Right forelimb (tissue), 1 donor: ENCODE measurements around the gene TTLL3.
"Not testable (repeated sequence)": the region's sequence is repeated elsewhere in the genome, so short reads cannot be mapped to it uniquely, and the experiment has no call there.

Experiments used
- DNase-seq: peaks from one replicate; pipeline ENCODE4 v3.0.0-alpha.2; 2018

TTLL3 gene

GRCh38 chr3:9809615-9810432 lies at the start of gene TTLL3:
Gene TTLL3, plus strand, starts transcription at chr3:9810262. Its CDS starts 400 bp downstream, at chr3:9810662.
- peak; percentile 84 for DNase-seq

DNA sequence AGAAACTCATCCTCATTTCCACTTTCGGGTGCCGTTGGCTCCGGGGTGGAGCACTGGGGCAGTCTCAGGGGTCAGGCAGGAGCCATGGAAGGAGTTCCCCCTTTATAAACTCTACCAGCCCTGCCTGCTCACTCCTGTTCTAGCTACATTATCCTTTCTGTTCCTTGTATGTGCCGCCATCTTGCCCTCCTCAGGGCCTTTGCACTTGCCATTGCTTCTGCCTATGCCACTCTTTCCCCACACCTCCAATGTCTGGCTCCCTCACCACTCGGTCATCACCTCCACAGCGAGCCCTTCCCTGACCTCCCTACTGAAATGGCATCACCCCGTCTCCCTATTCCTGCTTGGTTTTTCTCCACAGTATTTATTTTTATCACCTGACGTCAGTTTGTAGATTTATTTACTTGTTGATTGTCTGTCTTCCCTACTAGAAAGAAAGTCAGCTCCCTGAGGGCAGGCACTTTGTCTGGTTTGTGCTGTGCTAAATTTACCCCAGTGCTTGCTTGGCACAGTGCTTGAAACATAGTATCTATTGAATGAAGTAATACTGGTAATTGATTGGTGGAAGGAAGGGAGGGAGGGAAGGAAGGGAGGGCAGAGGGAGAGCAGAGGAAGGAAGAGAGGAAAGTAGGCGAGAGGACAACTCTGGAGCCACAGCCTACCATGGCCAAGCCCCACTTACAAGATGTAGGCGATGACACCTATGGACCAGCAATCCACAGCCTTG lies 49.1 kb upstream of the TTLL3 start:
- DNase-seq, result no peak

- no peak for DNase-seq
Observed at GRCh38 chr3:9761919-9762318, 48.1 kb upstream of the TTLL3 start.

DNA sequence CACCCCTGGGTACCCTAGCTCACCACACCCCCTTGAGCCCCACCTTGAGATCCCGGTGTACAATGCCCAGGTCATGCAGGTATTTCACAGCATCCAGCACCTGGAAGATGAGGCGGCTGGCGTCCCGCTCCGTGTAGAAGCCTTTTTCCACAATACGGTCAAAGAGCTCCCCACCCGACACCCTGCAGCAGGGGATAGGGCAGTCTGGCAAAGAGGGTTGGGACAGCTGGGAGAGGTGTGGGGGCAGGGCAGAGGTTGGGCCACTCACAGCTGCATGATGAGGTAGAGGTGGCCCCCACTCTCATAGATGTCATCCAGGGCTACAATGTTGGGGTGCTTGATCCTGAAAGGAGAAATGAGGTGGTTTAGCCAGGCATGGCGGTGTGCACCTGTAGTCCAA lies 47.2 kb upstream of the TTLL3 start:
- DNase-seq, result no peak

DNA sequence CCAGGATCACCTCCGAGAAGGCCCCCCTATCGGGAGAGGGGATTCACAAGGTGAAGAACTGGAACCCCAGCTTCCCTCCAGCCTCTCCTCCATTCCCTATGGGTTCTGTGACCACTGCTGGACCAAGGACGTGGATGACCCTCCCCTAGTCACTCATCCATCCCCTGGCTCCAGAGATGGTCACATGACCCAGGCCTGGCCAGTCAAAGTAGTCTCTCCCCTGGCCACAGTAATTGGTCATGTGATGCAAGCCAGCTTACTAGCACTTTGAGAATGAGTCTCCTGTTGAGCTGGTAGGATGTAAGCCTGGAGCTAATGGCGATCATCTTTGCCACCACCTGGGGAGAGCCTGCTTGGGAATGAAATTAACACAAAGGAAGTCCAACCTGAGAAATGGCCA lies 44.2 kb upstream of the TTLL3 start:
- no peak for DNase-seq

DNA sequence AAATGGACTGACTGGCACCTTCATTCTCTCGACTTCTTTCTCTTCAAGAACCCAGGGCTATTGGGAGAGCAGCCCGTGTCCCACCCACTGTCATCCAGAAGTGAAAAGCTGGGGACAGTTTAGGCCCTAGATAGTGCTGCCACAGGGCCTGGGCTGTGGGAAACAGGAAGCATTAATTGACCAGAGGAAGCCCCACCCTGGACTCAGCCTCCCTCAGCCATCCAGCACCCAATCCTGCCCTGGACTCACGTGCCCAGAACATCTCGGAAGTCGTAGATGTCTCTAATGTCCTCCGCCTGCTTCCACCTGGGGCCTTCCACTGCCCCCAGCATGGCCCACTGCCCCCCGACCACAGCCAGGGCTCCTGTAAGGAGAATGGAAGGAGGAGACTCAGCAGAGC lies 42.6 kb upstream of the TTLL3 start:
- no peak for DNase-seq

GRCh38 chr3:9768141-9768775 lies 41.8 kb upstream of the TTLL3 start:
- no peak for DNase-seq

GRCh38 chr3:9769012-9769411 lies 41.0 kb upstream of the TTLL3 start:
- no peak for DNase-seq

- DNase-seq, result peak; percentile 89
Observed at GRCh38 chr3:9769426-9770275, 40.4 kb upstream of the TTLL3 start, which contains the start of gene CAMK1. Gene CAMK1, minus strand, starts transcription at chr3:9769947. Its CDS starts 2,198 bp downstream, at chr3:9767749.

DNA sequence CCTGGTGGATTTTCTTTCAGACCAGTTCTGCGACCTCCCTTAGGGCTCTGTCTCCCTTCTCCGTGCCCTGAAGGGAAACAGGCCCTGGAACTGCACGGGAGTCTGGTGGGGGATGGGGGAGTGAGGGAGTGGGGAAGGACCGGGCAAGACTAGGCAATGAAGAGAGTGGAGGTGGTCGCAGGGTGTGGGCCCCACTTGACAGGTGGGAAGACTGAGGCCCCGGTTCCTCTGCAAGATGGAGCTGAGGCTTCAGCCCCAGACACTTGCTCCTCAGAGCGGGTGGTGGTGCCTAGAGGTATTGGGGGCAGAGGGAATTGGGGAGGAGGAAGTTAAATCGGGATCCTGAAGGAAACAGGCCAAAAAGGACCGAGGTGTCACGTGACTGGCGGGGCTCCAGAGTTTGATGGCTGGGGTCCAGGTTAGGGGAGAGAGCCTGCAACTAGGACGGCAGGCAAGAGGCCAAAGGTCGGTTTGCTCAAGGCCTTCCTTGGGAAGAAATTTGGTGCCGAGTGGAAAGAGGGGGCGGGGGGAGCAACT lies 39.7 kb upstream of the TTLL3 start:
- DNase-seq, result peak; percentile 84

DNA sequence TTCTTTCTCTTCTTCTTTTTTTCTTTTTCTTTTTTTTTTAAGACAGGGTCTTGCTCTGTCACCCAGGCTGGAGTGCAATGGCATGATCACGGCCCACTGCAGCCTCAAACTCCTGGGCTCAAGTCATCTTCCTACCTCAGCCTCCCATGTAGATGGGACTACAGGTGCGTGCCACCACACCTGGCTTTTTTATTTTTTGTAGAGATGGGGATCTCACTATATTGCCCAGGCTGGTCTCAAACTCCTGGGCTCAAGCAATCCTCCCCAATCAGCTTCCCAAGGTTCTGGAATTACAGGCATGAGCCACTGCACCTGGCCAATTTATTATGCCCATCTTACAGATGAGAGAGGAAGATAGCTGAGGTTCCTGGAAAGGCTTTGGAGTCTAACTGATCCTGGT lies 39.1 kb upstream of the TTLL3 start:
- DNase-seq, result not testable (repeated sequence)

DNA sequence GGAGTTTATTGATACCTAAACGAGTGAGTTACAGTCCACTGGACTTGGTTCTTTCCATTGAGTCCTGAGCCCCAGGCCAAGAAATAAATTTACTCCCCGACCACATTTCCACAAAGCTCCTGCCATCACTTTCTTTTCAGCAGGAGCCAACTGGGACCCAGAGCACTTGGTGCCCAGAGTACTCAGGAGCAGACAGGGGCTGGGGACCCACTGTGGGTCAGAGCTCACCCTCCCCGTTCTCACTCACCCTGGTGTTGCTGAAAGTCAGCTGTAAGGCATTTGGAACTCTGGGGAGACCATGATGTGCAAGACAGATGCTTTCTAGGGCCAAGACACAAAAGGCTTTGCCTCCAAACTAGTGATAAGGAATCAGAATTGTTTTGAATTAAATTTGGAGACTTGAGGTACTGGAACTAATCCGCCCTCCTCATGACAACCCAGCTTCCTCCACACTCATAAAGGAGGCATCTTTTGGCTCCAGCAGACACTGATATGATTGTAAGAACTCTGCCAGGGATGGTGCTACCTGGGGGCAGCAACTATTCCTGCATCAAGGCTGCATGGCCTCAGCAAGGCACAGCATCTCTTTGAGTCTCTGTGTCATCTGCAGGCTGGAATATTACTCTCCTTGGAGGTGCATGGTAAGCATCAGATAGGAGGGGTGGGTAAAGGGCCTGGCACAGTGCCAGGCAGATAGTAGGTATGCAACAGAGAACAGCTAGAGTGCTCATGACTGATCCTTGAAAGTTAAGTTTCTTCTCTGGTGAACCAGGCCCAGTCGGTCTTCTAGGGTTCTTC lies 33.0 kb upstream of the TTLL3 start:
- DNase-seq, result no peak

DNA sequence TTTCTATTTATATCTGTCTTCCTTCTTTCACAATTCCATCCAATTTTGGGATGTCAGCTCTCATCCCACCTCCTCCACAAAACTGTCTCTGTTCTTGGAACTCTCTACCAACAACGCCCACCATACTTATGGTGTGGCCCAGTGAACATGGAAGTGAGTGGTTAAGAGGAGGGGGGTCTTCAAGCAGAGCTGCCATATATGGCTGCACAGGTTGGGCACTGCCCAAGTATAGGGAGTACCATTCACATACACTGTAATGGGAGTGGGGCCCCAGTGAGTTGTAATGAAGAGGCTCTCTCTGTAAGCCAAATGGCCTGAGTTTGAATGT lies 32.4 kb upstream of the TTLL3 start:
- no peak for DNase-seq

DNA sequence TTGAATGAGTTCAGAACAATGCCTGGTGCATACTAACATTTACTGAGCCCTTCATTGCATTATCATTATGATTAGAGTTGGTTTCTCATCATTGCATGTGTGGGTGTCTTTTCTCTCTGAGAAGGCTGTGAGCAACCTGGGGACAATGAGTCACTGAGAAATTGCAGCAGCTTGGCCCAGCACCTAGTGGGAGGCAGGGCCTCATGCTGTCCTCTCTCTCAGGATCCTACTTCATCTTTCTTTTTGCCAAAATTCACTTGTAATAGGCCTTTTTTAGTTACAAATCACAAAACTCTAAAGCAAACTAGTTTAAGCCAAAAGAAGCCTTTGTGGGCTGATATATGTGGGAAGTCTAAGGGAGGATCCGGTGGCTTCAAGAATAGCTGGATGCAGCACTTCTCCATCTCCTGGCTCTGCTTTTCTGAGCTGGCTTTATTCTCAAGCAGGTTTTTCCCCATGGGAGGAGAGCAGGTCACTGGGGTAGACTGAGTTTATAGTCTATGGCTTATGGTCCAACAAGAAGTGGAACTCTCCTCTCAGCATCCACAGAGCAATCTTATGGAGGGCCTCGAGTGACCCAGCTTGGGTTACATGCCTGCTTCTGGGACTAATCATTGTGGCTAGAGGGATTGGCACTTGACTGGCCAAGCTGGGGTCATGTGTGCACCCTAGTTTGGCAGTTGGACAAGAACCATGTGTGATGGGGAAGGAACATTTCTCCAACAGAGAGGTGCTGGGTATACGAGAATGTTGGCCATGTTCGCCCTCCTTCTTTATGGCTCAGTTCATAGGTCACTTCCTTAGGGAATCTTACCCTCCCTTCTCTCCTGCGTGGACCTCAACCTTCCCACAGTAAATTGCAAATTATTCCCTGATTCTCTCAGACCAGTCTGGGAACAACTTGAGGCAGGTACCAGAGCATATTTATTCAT lies 31.7 kb upstream of the TTLL3 start:
- DNase-seq, result no peak

- DNase-seq, result no peak
Observed at GRCh38 chr3:9779075-9779593, 30.9 kb upstream of the TTLL3 start.

DNA sequence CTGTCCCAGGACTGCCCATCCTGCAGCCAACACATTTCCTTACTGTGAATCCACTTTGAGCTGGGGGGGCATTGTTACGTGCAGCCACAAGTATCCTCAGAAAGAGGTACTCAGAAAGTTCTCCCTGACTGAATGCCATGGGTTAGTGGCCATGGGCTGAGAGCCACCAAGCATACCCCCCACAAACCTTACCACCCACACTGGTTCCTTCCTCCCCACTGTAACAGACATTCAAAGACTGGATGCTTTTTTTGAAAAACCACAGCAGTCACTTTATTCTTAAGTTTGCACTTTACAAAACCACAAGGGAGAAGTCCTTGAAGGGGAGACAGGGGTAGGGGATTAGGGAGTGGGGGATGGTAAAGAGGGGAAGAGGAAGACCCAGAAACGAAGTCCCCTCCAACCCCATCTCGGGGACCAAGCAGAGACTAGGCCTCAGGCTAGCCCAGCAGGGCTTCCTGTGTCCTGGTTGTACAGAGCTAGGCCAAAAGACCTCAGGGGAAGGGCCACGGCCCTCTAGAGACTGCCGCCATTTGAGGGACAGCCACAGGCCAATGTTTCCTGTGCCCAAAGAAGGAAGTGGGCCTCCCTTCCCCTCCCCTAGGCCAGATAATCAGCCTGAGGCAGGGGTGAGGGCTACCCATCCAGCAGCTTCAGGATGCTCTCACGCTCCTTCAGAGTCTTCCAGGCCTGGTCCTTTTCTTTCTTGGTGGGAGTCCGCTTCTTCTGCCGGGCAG lies 30.2 kb upstream of the TTLL3 start:
- DNase-seq, result no peak

DNA sequence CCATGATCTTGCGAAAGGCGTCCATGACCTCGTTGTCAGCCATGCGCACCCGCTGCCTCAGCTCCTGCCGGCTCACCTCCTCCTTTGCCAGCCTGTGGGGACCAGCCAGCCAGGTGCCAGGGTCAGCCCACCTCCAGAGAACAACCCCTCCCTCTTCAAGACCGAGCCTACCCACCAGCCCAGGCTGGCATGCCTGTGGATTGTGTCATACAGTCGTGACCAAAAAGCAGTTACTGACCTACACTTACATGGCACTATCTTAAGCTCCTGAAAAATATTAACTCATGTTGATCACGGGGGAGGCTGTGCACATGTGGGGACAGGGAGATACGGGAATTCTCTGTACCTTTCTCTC lies 29.6 kb upstream of the TTLL3 start:
- no peak for DNase-seq

DNA sequence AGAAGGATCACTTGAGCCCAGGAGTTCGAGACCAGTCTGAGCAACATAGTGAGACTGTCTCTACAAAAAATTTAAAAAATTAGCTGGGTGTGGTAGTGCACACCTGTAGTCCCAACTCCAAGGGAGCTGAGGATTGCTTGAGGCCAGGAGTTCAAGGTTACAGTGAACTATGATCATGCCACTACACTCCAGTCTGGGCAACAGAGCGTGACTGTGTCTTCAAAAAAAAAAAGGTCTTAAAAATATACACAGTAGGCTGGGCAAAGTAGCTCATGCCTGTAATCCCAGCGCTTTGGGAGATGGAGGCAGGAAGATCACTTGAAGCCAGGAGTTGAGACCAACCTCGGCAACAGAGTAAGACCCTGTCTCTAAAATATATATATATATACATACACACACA lies 29.2 kb upstream of the TTLL3 start:
- no peak for DNase-seq

DNA sequence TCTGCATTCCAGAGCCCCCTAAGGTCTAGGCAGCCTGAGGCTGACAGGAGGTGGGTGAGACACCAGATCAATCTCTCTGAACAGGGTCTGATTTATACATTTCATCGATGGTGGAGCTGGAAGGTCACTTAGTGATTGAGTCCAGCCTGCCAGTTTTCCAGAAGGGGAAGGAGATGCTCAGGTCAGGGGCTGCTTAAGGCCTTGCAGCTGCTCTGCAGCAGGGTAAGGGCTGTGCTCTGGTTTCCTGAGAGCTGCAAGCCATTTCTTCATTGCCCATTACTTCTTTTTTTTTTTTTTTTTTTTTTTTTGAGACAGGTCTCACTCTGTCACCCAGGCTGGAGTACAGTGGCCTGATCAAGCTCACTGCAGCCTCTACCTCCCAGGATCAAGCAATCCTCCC lies 28.5 kb upstream of the TTLL3 start:
- no peak for DNase-seq
